ENCODE results near the gene MALSU1. TPM values are rescaled to one million over a fixed set of nuclear protein-coding genes. Genes with fewer than 3 reads are reported as not detected.

MALSU1 gene
- total and polyA plus RNA-seq, 8 donors, result 10.7 to 29.4 (median 21.2) TPM

- FAIRE-seq (no peak), DNase-seq (no peak), ATAC-seq (no peak)
- H3K36me3 ChIP-seq, result no peaks in the 10 kb centered on the region
- H3K27ac ChIP-seq, result no peak overlapping the region
- no peaks in the 10 kb centered on the region for H3K27me3 ChIP-seq
- H3K4me3 ChIP-seq, result no peak overlapping the region
- TF ChIP-seq, protein P1, sequence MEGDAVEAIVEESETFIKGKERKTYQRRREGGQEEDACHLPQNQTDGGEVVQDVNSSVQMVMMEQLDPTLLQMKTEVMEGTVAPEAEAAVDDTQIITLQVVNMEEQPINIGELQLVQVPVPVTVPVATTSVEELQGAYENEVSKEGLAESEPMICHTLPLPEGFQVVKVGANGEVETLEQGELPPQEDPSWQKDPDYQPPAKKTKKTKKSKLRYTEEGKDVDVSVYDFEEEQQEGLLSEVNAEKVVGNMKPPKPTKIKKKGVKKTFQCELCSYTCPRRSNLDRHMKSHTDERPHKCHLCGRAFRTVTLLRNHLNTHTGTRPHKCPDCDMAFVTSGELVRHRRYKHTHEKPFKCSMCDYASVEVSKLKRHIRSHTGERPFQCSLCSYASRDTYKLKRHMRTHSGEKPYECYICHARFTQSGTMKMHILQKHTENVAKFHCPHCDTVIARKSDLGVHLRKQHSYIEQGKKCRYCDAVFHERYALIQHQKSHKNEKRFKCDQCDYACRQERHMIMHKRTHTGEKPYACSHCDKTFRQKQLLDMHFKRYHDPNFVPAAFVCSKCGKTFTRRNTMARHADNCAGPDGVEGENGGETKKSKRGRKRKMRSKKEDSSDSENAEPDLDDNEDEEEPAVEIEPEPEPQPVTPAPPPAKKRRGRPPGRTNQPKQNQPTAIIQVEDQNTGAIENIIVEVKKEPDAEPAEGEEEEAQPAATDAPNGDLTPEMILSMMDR (IDR thresholded peaks at IDR 0.05), result no peak
- WGBS, 2 donors, result 89% methylated on average over 2 of the region's 2 CpGs
- no peaks in the 10 kb centered on the region for H3K9me3 ChIP-seq
- H3K4me1 ChIP-seq, result no peaks in the 10 kb centered on the region
- intact Hi-C loops (cut with DNase I), result no loop called here
Observed at GRCh38 chr7:23284871-23285270, 14.3 kb upstream of the MALSU1 start.

DNA sequence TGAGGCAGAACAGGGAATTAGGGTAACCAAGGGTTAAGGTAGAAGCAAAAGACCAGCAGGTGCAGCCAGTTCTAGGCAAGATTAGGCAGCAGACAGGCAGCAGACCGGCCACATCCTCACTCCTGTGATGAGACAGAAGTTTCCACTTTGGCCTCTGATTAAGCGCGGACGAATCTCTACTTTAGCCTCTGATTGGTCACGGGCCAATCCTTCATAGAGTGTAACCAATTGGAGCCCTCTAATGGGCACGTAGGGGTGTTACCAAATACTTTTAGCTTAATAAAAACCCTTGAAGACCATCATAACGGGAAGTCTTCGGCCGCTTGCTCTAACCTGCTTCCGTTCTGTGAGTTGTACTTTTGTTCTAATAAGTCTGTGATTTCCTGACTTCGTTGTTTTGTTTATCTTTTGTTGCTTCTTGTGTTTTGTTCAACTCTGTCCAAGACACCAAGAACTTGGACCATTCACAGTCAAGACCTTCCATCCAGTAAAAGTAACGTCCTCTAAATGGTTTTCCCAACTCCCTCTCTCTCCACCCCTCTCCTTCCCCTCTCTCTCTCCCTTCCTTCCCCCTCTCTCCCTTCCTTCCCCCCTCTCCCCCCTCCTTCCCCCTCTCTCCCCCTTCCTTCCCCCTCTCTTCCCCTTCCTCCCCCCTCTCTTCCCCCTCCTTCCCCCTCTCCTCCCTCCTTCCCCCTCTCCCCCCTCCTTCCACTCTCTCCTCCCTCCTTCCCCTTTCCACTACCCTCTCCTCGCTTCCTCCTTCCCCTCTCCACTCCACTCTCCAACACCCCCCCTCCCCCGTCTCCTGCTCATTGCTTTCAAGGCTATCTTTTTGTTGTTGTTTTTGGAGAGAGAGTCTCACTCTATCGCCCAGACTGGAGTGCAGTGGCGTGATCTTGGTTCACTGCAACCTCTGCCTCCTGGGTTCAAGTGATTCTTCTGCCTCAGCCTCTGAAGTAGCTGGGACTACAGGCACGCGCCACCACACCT lies 13.2 kb upstream of the MALSU1 start:
- intact Hi-C loops (cut with DNase I), result no loop called here
- H3K27me3 ChIP-seq, result no peaks in the 10 kb centered on the region
- ATAC-seq, result no peak

GRCh38 chr7:23287612-23288011 lies 11.5 kb upstream of the MALSU1 start:
- Histone ChIP-seq H3K4me3 (no peak overlapping the region), H3K4me1 (no peaks in the 10 kb centered on the region), H3K27ac (no peak overlapping the region), H3K36me3 (no peaks in the 10 kb centered on the region), H3K9me3 (no peaks in the 10 kb centered on the region), H3K27me3 (no peaks in the 10 kb centered on the region)
- TF ChIP-seq, protein P1 (IDR thresholded peaks at IDR 0.05), result no peak
- intact Hi-C loops (cut with DNase I), result no loop called here
- WGBS, 2 donors, result 90 to 96% methylated on average over 5 of the region's 5 CpGs
- FAIRE-seq, result no peak
- no peak for ATAC-seq
- DNase-seq, result no peak

More for the DNA sequence above, 13.2 kb upstream of the MALSU1 start:
- DNase-seq, result no peak
- H3K36me3 ChIP-seq, result no peaks in the 10 kb centered on the region
- FAIRE-seq, result no peak
- TF ChIP-seq, protein P1 (IDR thresholded peaks at IDR 0.05), result no peak
- H3K9me3 ChIP-seq, result no peaks in the 10 kb centered on the region
- H3K27ac ChIP-seq, result no peak overlapping the region
- H3K4me3 ChIP-seq, result no peak overlapping the region
- WGBS, 2 donors, result 73 to 83% methylated on average over 18 of the region's 18 CpGs
- H3K4me1 ChIP-seq, result no peaks in the 10 kb centered on the region

DNA sequence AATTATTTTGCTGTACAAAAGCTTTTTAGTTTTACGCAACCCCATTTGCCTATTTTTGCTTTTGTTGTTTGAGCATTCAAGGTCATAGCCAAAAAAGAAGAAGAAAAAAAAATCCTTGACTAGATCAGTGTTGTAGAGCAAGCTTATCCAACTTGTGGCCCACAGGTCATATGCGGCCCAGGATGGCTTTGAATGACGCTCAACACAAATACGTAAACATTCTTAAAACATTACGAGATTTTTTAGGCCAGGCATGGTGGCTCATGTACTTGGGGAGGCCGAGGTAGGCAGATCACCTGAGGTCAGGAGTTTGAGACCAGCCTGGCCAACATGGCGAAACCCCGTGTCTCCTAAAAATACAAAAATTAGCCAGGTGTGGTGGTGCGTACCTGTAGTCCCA lies 8.1 kb upstream of the MALSU1 start:
- DNase-seq, result no peak
- H3K4me3 ChIP-seq, result no peak overlapping the region
- no peak for FAIRE-seq
- H3K27me3 ChIP-seq, result no peaks in the 10 kb centered on the region
- TF ChIP-seq, protein P1 (IDR thresholded peaks at IDR 0.05), result no peak
- no peaks in the 10 kb centered on the region for H3K36me3 ChIP-seq
- H3K27ac ChIP-seq, result no peak overlapping the region
- ATAC-seq, result no peak
- 92 to 95% methylated on average over 9 of the region's 9 CpGs for WGBS, 2 donors
- no peaks in the 10 kb centered on the region for H3K4me1 ChIP-seq
- intact Hi-C loops (cut with DNase I), result no loop called here
- no peaks in the 10 kb centered on the region for H3K9me3 ChIP-seq
